CD4-positive, alpha-beta T cell treated with Interferon alpha-2 for 1 hour (primary cell): ENCODE measurements around the gene MEF2B.

Experiments
- DNase-seq, 2 donors: peaks; one replicate each; pipeline ENCODE4 v3.0.0-alpha.2; 2020 to 2022

Gene MEF2B

DNA sequence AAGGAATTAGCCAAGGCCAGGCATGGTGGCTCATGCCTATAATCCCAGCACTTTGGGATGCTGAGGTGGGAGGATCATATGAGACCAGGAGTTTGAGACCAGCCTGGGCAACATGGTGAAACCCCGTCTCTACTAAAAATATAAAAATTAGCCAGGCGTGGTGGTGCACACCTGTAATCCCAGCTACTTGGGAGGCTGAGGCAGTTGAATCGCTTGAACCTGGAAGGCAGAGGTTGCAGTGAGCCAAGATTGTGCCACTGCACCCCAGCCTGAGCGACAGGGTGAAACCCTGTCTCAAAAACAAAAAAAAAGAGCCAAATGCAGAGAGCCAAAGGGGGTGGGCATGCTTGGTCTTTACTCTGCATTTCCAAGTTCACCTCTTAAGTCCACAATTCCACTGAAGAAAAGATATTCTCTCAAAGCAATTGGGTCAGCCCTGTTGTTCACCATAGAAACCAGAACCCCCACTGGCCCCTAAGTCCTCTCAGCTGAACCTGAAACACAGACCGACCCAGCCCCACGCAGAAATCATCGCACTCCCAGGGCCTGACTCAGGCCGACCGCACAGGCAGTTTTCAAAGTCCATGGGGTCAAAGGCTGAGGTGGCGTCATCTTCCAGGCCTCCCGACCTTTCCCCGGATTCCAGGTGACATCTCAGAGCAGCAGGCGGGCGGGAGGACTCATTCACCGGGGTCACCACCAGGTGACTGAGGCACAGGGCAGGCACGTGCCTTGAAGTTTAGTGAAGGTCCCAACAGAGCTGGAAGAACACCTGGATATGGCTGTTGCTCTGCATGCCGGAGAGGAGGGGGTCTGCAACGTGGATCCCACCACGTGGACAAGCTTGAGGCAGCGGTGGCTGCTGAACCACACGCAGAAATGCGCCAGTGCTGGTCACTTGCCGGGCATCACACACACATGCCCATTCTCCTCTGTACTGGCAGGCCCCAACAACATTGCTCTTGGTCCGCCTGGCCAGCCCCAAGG, 73.1 kb downstream of the MEF2B start:
- DNase-seq, result no peak

DNA sequence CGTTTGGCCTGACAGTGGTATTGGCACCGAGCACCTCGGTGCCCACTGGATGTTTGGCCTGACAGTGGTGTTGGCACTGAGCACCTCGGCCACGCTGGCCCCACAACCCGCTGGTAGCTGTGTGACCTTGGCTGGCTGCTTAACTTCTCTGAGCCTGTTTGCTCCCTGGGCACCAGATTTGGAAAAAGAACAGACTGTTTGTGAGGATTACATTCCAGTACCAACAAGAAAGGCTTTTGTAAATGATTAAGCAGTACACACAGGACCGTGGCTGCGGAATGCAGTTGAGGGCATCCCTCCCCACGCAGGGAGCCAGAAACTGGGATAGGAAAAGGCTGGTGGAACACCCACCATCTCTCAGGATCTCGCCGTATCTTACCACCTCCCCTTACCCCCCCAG, 74.4 kb downstream of the MEF2B start:
- DNase-seq, result no peak
